Limb (tissue), 2 donors: ENCODE data around the gene CHTF18.
A peak's percentile ranks its signal among the peaks of the same experiment; 100 is the strongest.
"Not testable (repeated sequence)": the region's sequence is repeated elsewhere in the genome, so short reads cannot be mapped to it uniquely, and the experiment has no call there.

Source experiments
- DNase-seq, 2 donors: peaks; one replicate each; pipeline ENCODE4 v3.0.0-alpha.2; 2016; ENCODE audit errors: extremely low spot score in 2 of 2

Gene CHTF18

DNA sequence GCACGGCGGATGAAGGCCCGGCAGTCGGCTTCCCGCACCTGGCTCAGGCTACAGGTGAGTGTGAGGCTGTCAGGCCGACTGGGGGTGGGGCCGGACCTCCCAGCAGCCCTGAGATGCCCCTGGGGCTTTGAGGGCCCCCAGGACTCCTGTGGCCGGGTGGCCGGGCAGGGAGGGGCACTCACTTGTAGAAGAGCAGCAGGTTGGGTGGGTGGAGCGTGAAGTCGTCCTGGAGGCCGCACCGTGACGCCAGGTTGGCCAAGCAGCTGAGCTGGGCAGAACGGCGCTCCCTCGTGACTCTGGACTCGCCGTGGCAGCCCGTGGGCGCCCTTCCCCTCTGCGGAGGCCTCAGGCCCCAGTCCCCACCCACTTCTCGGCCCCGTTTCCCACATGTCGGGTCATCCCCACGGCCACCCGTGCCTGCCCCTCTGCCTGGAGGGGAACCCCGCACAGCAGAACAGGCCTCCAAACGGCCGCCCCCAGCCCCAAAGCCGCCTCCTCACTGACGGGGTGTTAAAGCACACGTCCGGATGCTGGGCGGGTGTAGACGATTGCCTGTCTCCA lies 13.1 kb upstream of the CHTF18 start:
- no peak for DNase-seq

DNA sequence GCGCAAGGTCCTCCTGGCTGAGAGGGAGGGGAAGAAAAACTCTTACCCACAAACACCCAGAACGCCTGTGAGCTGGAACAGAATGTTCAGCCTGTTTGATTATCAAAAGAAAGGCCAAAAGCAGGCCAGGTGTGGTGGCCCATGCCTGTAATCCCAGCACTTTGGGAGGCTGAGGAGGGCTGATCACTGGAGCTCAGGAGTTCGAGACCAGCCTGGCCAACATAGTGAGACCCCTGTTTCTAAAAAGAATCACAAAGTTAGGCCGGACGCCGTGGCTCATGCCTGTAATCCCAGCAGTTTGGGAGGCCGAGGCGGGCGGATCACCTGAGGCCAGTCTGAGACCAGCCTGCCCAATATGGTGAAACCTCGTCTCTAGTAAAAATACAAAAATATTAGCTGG lies 12.1 kb upstream of the CHTF18 start:
- DNase-seq, result not testable (repeated sequence)

DNA sequence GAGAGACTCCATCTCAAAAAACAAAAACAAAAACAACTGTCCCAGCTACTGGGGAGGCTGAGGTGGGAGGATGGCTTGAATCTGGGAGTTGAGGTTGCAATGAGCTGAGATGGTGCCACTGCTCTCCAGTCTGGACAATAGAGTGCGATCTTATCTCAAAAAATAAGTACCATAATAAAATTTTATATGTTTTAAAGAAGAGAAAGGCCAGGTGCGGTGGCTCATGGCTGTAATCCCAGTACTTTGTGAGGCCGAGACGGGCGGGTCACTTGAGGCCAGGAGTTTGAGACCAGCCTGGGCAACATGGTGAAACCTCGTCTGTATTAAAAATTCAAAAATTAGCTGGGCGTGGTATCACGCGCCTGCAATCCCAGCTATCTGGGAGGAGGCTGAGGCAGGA lies 11.6 kb upstream of the CHTF18 start:
- DNase-seq, result no peak

DNA sequence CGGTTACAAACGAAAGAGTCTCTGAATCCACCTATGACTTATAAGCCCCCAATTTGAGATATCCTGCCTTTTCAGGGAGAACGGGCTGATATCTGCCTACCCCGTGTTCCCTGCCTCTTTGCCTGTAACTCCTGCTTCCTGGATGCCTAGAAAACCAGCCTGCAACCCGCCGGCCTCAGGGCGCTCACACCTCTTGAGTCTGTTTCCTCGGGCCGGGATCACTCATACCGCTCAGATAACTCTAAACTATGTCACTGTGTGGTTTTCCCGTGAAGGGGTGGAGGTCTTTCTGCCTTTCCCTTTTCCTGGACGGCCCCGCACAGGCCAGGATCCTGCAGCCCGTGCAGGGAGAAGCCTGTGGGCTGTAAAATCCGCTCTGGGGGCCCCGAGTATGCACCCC lies 10.6 kb upstream of the CHTF18 start:
- DNase-seq, result no peak

DNA sequence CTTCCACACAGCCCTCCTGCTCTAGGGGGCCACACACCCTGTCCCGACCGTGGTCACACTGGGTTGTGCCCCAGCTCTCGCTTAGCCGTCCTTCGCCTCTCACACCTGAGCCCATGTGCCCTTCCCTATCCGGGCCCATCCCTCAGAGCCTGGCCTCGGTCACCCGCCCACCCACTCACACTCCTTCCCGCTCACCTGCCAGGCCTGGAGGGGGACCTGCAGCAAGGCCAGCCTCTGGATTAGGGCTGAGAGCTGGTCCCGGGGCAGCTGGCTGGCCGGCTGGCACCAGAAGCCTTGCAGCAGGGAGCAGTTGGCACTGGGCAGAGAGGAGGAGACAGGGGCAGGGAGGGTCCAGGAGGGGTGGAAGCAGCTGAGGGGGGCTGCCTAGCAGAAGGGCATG lies 10.0 kb upstream of the CHTF18 start:
- DNase-seq, result no peak

DNA sequence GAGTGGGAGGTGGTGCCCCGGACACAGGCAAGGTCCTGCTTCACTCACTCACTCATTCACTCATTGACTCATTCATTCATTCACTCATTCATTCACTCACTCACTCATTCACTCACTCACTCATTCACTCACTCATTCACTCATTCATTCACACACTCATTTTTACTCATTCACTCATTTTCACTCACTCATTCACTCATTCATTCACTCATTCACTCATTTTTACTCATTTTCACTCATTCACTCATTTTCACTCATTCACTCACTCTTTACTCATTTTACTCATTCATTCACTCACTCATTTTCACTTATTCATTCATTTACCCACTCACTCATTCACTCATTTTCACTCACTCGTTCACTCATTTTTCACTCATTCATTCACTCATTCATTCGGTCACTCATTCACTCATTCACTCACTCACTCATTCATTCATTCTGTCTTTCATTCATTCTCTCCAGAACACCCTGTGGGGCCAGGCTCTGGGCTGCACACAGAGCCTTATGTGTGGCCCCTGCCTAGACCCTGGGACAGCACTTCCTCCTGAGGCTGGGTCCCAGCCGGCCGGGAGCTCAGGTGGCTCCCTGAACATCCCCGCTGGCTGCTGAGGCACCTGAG lies 9.4 kb upstream of the CHTF18 start:
- no peak for DNase-seq

DNA sequence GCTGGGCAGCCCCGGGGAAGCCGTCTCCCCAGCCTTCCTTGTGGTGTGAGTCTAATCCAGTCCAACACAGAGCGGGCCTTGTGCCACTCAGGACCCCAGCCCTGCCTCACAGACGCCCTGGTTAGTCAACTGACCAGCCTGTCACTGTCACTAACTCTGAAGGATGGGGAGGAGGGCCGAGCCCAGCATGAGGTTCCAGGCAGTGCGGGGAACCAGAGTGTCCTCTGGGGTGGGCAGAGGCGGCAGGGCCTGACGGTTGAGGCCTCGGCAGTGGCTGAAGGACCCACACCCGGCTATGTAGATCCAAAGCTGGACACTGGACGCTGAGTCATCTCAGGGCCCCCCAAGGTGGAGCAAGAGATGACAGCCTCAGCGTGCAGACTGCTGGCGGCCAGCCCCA lies 8.9 kb upstream of the CHTF18 start:
- DNase-seq, result no peak

DNA sequence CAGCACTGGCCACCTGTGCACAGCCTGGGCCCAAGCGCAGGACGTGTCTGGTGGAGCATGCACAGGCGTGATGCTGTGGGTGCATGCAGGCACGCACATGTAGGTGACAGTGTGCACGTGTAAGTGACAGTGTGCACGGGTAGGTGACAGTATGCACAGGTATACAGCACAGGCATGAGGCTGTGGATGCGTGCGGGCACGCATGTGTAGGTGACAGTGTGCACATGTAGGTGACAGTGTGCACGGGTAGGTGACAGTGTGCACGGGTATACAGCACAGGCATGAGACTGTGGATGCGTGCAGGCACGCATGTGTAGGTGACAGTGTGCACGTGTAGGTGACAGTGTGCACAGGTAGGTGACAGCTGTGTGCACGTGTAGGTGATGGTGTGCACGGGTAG lies 8.1 kb upstream of the CHTF18 start:
- no peak for DNase-seq

DNA sequence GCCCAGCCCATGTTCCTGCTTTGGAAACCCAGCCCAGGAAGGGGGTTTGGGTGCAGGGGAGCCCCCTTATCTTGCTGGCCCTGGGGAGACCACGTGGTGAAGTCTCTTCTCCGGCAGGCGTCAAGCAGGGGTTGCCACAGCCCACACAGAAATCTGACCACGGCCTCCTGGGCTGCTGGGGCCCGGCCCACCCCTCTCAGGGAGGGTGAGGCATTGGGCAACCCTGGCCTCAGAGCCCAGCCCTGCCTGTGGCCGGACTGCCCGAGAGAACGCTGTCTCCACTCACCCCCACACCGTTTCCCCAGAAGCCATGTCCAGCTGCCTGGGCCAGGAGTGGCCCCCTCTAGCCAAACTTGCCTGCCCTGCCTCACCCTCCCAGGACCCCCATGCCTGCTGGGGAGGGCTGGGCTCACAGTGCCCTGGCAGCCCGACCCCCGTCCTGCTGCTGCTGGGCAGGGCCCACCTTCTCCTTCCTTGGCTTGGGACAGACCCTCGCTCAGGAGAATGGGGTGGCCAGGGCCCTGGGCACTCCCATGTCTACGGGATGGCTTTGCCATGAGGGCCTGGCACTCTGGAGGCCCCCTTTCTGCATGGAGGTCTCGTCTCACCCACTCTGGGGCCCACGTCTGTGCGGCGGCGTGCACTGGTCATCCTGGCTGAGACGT lies 6.9 kb upstream of the CHTF18 start:
- no peak for DNase-seq

DNA sequence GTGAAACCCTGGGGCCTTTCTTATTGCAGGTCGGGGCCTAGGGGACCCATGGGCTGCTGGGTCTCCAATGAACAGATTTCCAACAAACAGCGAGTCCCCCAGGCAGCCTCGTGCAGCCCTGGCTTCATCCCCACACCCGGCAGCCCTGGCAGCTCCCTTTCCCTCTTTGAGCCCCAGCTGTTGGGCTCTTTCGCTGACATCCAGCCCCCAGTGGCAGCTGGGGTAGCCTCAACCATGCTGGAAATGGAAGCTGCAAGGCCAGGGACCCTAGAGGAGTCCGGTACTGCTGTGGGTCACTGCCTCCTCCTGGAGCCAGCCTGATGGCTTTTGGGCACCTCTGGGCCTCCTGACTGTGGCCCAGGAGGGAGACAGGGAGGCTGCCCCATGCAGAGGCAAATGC lies 6.2 kb upstream of the CHTF18 start:
- DNase-seq, result no peak

DNA sequence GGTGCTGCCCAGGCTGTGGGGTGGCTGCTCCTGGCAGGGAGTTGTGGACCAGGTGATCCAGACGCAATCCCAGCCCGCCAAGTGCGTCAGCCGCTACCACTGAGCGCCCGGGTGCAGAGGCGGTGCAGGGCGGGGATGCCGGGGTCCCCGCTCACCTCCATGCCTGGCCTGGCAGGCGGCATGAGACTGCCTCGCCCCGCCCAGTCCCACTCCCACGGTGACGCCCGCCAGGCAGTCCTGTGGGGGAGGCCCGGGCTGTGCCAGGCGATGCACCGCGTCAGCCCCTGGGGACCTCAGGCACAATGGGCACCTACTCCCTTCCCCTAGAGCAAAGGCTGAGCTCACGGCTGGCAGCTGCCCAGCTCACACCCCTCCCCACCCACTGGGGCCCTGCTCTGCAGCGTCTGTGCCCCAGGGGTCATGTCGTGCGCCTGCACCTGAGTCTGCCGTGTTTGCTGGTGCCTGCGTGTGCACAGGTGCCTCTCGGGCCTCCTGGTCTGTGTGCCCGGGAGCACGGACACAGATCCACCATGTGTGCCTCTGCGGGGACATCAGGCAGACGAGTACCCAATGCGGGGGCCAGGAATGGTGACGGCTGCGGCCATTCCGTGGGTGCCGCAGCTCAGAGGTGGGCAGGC lies 5.5 kb upstream of the CHTF18 start:
- no peak for DNase-seq

DNA sequence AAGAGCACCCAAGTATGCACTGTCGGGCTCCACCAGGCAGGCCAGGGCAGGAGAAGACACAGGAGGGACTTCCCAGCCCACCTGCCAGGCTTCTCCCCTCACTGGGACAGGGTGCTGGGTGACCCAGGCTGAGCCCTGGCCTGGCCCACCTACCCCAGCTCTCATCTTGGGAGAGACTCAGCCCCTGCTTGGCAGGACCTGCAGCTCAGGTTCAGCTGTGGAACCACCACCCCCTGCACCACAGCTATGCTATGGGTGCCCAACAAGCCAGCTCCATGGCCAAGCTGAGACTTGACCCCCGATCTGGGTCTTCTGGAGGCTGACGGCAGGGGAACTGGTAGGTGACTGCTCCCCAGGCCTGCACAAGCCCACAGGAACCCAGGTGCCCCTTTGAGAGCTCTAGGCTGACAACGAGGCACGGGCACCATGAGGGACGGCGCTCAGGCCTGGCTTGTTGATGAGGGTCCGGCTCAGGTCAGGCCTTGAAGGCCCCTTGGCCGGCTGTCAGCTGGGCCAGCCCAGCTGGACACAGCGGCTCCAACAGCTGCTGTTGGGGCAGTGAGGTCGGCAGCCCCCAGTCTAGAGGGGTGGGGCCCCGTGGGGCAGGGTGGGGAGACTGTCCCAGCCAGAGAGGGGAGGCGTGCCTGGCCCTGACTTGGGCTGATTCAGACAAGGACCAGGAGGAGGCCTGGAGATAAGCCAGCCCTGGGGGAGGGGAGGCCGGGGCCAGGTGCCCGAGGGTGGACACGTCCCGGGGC lies 4.8 kb upstream of the CHTF18 start:
- DNase-seq, result no peak

DNA sequence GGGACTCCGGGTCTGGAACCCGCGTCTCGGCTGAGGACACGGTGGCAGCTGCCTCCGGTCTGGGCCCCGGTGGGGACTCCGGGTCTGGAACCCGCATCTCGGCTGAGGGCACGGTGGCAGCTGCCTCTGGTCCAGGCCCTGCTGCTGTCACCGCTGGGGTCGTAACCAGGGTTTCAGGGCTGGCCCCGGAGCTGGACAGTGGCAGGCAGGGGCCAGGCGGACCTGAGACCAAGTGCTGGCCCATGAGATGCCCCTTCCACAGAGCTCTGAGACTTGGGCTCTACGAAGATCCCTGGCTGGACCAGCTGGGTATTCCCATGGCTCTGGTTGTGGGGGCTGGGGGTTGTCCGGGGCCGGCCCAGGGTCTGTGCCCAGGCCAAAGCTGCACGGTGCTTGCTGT lies 4.0 kb upstream of the CHTF18 start:
- DNase-seq, result no peak

DNA sequence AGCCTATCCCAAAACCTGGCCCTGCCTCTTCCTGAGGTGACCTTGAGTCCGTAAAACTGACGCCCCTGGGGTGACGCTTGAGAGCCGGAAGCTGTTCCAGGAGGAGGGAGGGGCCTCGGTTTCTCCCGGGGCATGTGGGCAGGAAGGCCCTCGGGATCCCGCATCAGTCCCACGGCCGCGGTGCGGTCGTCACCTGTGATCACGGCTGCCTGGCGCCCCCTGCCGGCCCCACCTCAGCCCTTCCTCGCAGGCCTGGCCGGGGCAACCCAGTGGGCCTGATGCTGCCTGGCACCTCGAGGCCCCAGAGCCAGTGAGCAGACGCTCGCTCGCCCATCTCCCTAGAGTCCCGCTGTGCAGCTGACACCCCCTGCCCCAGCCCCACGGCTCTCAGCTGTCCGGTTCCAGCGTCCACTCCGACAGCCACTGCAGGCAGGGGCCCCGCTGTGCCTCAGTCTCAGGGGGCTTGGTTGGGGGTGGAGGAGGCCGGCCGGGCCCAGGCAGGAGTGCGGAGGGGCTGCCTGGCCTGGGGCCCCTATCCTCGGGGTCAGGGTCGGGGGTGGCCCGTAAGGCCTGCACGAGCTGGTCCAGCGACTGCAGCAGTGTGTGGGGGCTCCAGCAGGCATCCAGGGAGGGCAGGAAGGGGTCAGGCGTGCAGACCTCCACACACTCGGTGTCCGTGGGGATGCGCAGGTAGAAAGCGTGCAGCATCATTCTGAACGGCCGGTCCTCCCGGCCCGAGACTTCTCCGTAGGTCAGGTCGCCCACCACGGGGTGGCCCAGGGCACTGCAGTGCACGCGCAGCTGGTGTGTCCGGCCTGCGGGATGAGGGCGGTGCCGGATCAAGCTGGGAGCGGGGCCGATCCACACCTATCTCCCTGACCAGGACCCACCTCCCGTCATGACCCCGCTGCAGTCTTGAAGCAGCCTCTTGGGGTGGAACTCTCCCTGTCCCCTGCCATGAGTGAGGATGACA lies 2.6 kb upstream of the CHTF18 start:
- peak in 1 of 2 donors; percentile 79 for DNase-seq

DNA sequence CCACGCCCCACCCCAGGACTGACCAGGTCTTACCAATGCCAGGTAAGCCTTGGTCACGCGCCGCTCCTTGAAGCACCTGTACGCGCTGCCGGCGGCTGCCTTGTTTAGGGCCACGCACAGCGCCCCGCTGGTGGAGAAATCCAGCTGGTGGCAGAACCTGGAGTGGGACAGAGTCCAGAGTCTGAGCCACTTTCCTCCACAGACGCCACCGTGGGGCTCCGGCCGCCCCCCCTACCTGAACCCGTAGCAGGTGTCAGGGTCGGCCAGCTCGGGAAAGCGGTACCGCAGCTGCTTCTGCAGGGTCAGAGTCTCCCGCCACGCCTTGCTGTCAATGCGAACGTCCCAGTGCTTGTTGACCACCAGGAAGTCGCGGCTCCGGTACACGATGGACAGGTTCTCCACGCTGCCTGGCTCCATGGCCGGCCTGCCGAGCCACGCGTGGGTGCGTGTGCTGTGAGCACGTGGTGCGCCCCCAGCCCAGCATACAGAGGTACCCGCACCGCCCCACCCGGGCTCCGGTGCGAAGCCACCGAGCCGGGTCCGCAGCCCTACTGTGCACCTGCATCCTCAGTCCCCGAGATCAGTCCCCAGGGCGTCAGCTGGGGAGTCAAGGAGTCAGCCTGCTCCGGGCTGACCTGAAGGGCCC lies 976 bp upstream of the CHTF18 start:
- no peak for DNase-seq

DNA sequence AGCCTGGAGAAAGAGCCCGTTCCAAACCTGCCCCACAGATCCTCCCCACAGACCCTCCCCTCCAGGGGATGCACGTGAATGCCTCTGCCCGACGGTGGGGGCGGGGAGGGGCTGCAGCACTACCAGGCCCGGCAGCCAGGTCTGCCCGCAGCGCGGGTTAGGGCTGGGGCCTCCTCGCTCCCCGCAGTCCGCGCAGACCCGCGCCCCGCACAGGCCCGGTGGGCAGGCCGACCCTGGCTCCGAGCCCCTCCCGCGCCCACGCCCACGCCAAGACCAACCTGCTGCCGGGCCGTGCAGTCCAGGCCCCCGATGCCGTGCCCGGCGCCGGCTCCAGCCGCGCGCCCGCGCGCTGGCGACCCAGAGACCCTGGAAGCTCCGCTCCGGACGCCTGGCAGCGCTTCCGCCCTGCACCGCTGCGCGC lies 432 bp upstream of the CHTF18 start, which contains the start of gene RPUSD1:
TSS of gene RPUSD1 (minus strand) at position 404 of the 421 bp plus-strand sequence. CDS start 644 bp downstream, outside the sequence.
- no peak for DNase-seq

DNA sequence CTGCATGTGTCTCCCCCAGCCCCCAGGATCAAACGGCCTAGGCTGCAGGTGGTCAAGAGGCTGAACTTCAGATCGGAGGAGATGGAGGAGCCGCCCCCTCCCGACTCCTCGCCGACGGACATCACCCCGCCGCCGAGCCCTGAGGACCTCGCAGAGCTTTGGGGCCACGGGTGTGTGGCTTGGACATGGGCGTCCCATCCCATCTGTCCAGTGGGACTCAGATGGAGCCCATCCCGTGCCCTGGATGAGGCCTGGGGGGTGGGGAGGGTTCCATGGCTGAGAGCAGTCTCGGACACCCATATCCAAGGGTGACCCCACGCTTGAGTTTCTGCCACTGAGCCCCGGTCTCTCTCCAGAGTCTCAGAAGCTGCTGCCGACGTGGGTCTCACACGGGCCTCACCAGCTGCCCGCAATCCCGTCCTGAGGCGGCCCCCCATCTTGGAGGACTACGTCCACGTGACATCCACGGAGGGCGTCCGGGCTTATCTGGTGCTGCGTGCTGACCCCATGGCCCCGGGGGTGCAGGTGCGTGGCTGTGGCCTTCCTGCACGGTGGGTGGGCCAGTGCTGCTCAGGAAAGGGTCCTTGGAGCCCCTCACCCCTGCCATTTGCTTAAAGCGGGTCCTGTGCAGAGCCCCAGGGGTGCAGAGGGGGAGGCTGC lies 901 bp downstream of the CHTF18 start:
- no peak for DNase-seq

DNA sequence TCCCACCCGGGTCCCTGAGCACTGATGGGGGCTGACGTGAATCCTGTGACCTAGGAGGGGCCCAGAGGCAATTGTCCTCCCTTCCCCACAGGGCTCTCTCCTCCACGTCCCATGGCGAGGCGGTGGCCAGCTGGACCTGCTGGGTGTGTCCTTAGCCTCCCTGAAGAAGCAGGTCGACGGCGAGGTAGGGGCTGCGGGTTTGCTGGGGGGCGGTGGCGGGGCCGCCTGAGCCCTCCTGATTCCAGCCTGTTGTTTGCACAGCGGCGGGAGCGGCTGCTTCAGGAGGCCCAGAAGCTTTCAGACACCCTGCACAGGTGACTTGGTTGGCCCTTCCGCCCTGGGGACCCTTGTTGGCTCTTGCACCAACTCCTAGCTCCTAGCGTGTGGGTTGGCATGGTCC lies 1.7 kb downstream of the CHTF18 start:
- DNase-seq, result no peak

DNA sequence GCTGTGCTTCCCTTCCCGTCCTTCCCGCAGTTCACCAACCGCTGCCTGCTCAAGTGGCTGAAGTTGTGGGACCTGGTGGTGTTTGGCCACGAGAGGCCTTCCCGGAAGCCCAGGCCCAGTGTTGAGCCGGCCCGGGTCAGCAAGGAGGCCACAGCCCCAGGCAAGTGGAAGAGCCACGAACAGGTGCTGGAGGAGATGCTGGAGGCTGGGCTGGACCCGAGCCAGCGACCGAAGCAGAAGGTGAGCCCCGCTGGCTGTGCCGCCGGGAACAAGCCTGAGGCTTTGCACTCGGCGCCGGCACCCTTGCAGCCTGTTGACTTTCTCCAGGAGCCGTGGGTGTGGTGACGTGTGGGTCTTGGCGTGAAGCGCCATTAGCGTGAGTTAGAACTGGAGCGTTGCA lies 2.7 kb downstream of the CHTF18 start:
- DNase-seq, result no peak
